Naive thymus-derived CD4-positive, alpha-beta T cell (primary cell): ENCODE measurements around the gene EXOC2. TPM values are rescaled to one million over a fixed set of nuclear protein-coding genes. Genes with fewer than 3 reads are reported as not detected.
A peak's percentile ranks its signal among the peaks of the same experiment; 100 is the strongest.

ENCODE experiments used
- ATAC-seq: fragments of 150-1000 bp; cut with Tn5 transposase; 2 replicates; pipeline ENCODE4 v1.10.0; 2021; ENCODE audit warnings: mild to moderate bottlenecking, moderate library complexity
- CTCF ChIA-PET: fragments of 350-600 bp; sonication (Branson Sonifier 250); formaldehyde crosslinking; loops from one replicate; lab custom pipeline; 2021; ENCODE audit warnings: antibody characterized with exemption; lab: Charles Lee
- POLR2A ChIA-PET: fragments of 350-600 bp; sonication (Branson Sonifier 250); formaldehyde crosslinking; loops from one replicate; lab custom pipeline; 2021; ENCODE audit warnings: antibody characterized with exemption, inconsistent platforms; lab: Charles Lee
- DNase-seq, 9 donors: peaks; one replicate each; pipeline versions ENCODE4 v3.0.0 to v3.0.0-alpha.2; 2020 to 2022; ENCODE audit warnings: mixed read lengths in 1 of 9
- H3K27ac ChIP-seq: one replicate; pipeline ENCODE4 v1.7.0; 2013; ENCODE audit warnings: mild to moderate bottlenecking, low read depth, low read length, moderate library complexity
- H3K27me3 ChIP-seq, 2 donors: one replicate each; pipeline ENCODE4 v1.7.0; 2013; ENCODE audit warnings: low read length in 2 of 2, mild to moderate bottlenecking in 2 of 2, moderate library complexity in 2 of 2; ENCODE audit not compliant: control insufficient read depth in 2 of 2, insufficient read depth in 2 of 2
- H3K36me3 ChIP-seq, 3 experiments: 1 replicate in 2 of 3; 2 replicates in 1 of 3; pipeline ENCODE4 v1.7.0; 2013; ENCODE audit warnings: low read length in 3 of 3, mild to moderate bottlenecking in 3 of 3, moderate library complexity in 1 of 3; ENCODE audit not compliant: insufficient read depth in 3 of 3, control insufficient read depth in 2 of 3
- H3K4me1 ChIP-seq, 2 donors: one replicate each; pipeline ENCODE4 v1.7.0; 2013; ENCODE audit warnings: low read length in 2 of 2, mild to moderate bottlenecking in 2 of 2, moderate library complexity in 1 of 2; ENCODE audit not compliant: control insufficient read depth in 2 of 2, insufficient read depth in 2 of 2
- H3K4me3 ChIP-seq: 2 replicates; pipeline ENCODE4 v1.7.0; 2013; ENCODE audit warnings: mild to moderate bottlenecking, low read length
- H3K9me3 ChIP-seq, 3 experiments: 1 replicate in 2 of 3; 2 replicates in 1 of 3; pipeline ENCODE4 v1.7.0; 2013; ENCODE audit warnings: low read length in 3 of 3; ENCODE audit not compliant: control insufficient read depth in 2 of 3
- H3K27ac Mint-ChIP-seq, 9 donors: one replicate each; pipeline ENCODE4 v1.8.0; 2020 to 2022; ENCODE audit warnings: mixed read lengths in 9 of 9, mild to moderate bottlenecking in 8 of 9, moderate library complexity in 5 of 9, inconsistent platforms in 2 of 9
- H3K27me3 Mint-ChIP-seq, 5 donors: one replicate each; pipeline ENCODE4 v1.8.0; 2021 to 2022; ENCODE audit warnings: mixed read lengths in 5 of 5, mild to moderate bottlenecking in 1 of 5
- H3K36me3 Mint-ChIP-seq, 5 donors: one replicate each; pipeline ENCODE4 v1.8.0; 2020 to 2022; ENCODE audit warnings: mixed read lengths in 5 of 5, mild to moderate bottlenecking in 3 of 5, inconsistent platforms in 1 of 5
- H3K4me1 Mint-ChIP-seq, 7 donors: one replicate each; pipeline ENCODE4 v1.8.0; 2020 to 2022; ENCODE audit warnings: mixed read lengths in 7 of 7, mild to moderate bottlenecking in 3 of 7, inconsistent platforms in 1 of 7
- H3K4me3 Mint-ChIP-seq, 10 donors: one replicate each; pipeline ENCODE4 v1.8.0; 2020 to 2022; ENCODE audit warnings: mild to moderate bottlenecking in 10 of 10, mixed read lengths in 10 of 10, moderate library complexity in 6 of 10, inconsistent platforms in 2 of 10
- H3K9me3 Mint-ChIP-seq, 11 donors: one replicate each; pipeline ENCODE4 v1.8.0; 2020 to 2022; ENCODE audit warnings: mixed read lengths in 11 of 11, mild to moderate bottlenecking in 4 of 11, inconsistent platforms in 1 of 11, moderate library complexity in 1 of 11
- intact Hi-C, 2 donors: fragments of 100-400 bp; cut with micrococcal nuclease; formaldehyde crosslinking; loops; one replicate each; pipeline ENCODE4 v1.15.1; 2023
- polyA plus RNA-seq, 2 donors: library from polyadenylated mRNA; unstranded; fragments of 300-500 nt; fragmentation: Illumina TruSeq; gene quantifications; one replicate each; pipeline ENCODE4 v1.2.3, GENCODE V29; 2021
- total RNA-seq, 6 experiments: library from RNA in 5 of 6; stranded (reverse) in 5 of 6; gene quantifications; 1 replicate in 5 of 6; 2 replicates in 1 of 6; pipeline ENCODE4 v1.2.3 and lab custom pipeline; 2021 to 2026

EXOC2 gene
- total and polyA plus RNA-seq, 7 experiments from 2014 or later, result 26.7 to 45.4 (median 38.8) TPM

GRCh38 chr6:487956-488355, 205.0 kb downstream of the EXOC2 start:
- CTCF ChIA-PET, result interaction anchor here (0.6 kb wide), 1 partner anchor 121 kb away, joined by 3 read pairs; no protein-coding TSS in a partner anchor
- Histone ChIP-seq H3K9me3 (no peaks in the 10 kb centered on the region), H3K27ac (no peak overlapping the region), H3K4me1 (peaks cover 44 to 47% of the 10 kb centered on the region in 2 donors), H3K27me3 (no peaks in the 10 kb centered on the region), H3K4me3 (no peak overlapping the region), H3K36me3 (peaks cover 0 to 22% (median 0%) of the 10 kb centered on the region in 3 experiments)
- Mint-ChIP-seq H3K4me1 (peaks cover 36 to 74% (median 53%) of the 10 kb centered on the region in 7 donors), H3K9me3 (peaks cover 0 to 10% (median 0%) of the 10 kb centered on the region in 11 donors), H3K36me3 (peaks cover 13 to 45% (median 24%) of the 10 kb centered on the region in 5 donors), H3K4me3 (peak overlapping the region in 3 of 10 donors; percentile 17 to 47 (median 21)), H3K27me3 (no peaks in the 10 kb centered on the region), H3K27ac (peak overlapping the region in 2 of 9 donors; percentile 51 to 69)
- DNase-seq (no peak), ATAC-seq (peak; percentile 36)
- intact Hi-C loops, result no loop called here
- POLR2A ChIA-PET, result interaction anchor here (2.5 to 3.1 kb wide), 2 partner anchors 8 to 43 kb away, joined by 8 to 10 read pairs; no protein-coding TSS in a partner anchor

- peaks cover 25 to 65% (median 44%) of the 10 kb centered on the region in 7 donors for H3K4me1 Mint-ChIP-seq
- no peaks in the 10 kb centered on the region for H3K27me3 Mint-ChIP-seq
- Histone ChIP-seq H3K4me3 (no peak overlapping the region), H3K9me3 (no peaks in the 10 kb centered on the region), H3K27me3 (no peaks in the 10 kb centered on the region), H3K27ac (no peak overlapping the region), H3K36me3 (peaks cover 0 to 22% (median 0%) of the 10 kb centered on the region in 3 experiments), H3K4me1 (peaks cover 22 to 32% of the 10 kb centered on the region in 2 donors)
- no peak overlapping the region for H3K27ac Mint-ChIP-seq
- intact Hi-C loops, result no loop called here
- DNase-seq (no peak), ATAC-seq (no peak)
- H3K36me3 Mint-ChIP-seq, result peaks cover 13 to 42% (median 24%) of the 10 kb centered on the region in 5 donors
- H3K4me3 Mint-ChIP-seq, result no peak overlapping the region
- CTCF ChIA-PET, result no interaction called here
- POLR2A ChIA-PET, result no interaction called here
- H3K9me3 Mint-ChIP-seq, result peaks cover 0 to 6% (median 0%) of the 10 kb centered on the region in 11 donors
Observed at GRCh38 chr6:485655-486170, 207.2 kb downstream of the EXOC2 start.

GRCh38 chr6:484746-485145, 208.2 kb downstream of the EXOC2 start:
- H3K27me3 Mint-ChIP-seq, result no peaks in the 10 kb centered on the region
- intact Hi-C loops, result no loop called here
- peaks cover 17 to 64% (median 44%) of the 10 kb centered on the region in 7 donors for H3K4me1 Mint-ChIP-seq
- Histone ChIP-seq H3K27me3 (no peaks in the 10 kb centered on the region), H3K4me1 (peaks cover 12 to 31% of the 10 kb centered on the region in 2 donors), H3K4me3 (no peak overlapping the region), H3K27ac (no peak overlapping the region), H3K9me3 (no peaks in the 10 kb centered on the region), H3K36me3 (peaks cover 0 to 22% (median 0%) of the 10 kb centered on the region in 3 experiments)
- H3K36me3 Mint-ChIP-seq, result peaks cover 13 to 42% (median 24%) of the 10 kb centered on the region in 5 donors
- peaks cover 0 to 6% (median 0%) of the 10 kb centered on the region in 11 donors for H3K9me3 Mint-ChIP-seq
- DNase-seq (no peak), ATAC-seq (no peak)
- CTCF ChIA-PET, result no interaction called here
- H3K27ac Mint-ChIP-seq, result peak overlapping the region in 2 of 9 donors; percentile 5 to 86
- H3K4me3 Mint-ChIP-seq, result peak overlapping the region in 1 of 10 donors; percentile 51
- POLR2A ChIA-PET, result interaction anchor here (1.3 kb wide), 1 partner anchor 9 kb away, joined by 4 read pairs; no protein-coding TSS in a partner anchor

- no peak for ATAC-seq
- H3K27me3 Mint-ChIP-seq, result no peaks in the 10 kb centered on the region
- ChIA-PET POLR2A (interaction anchor here (1.3 kb wide), 1 partner anchor 9 kb away, joined by 4 read pairs; no protein-coding TSS in a partner anchor), CTCF (no interaction called here)
- peaks cover 0 to 6% (median 0%) of the 10 kb centered on the region in 11 donors for H3K9me3 Mint-ChIP-seq
- Histone ChIP-seq H3K9me3 (no peaks in the 10 kb centered on the region), H3K4me3 (no peak overlapping the region), H3K4me1 (peaks cover 7 to 25% of the 10 kb centered on the region in 2 donors), H3K36me3 (peaks cover 0 to 22% (median 0%) of the 10 kb centered on the region in 3 experiments), H3K27me3 (no peaks in the 10 kb centered on the region), H3K27ac (no peak overlapping the region)
- intact Hi-C loops, result no loop called here
- H3K27ac Mint-ChIP-seq, result peak overlapping the region in 1 of 9 donors; percentile 86
- H3K4me3 Mint-ChIP-seq, result peak overlapping the region in 1 of 10 donors; percentile 51
- H3K4me1 Mint-ChIP-seq, result peaks cover 12 to 64% (median 44%) of the 10 kb centered on the region in 7 donors
- DNase-seq, result no peak
- peaks cover 13 to 42% (median 24%) of the 10 kb centered on the region in 5 donors for H3K36me3 Mint-ChIP-seq
Observed at GRCh38 chr6:484086-484745, 208.7 kb downstream of the EXOC2 start.

- H3K27me3 Mint-ChIP-seq, result no peaks in the 10 kb centered on the region
- H3K27ac ChIP-seq, result no peak overlapping the region
- no peak for DNase-seq
- H3K36me3 Mint-ChIP-seq, result peaks cover 0 to 3% (median 0%) of the 10 kb centered on the region in 5 donors
- peak overlapping the region in 5 of 9 donors; percentile 4 to 83 (median 19) for H3K27ac Mint-ChIP-seq
- no peaks in the 10 kb centered on the region for H3K9me3 Mint-ChIP-seq
- no peak for ATAC-seq
- H3K4me3 Mint-ChIP-seq, result peak overlapping the region; percentile 9 to 82 (median 72)
- ChIA-PET POLR2A (interaction anchor here (1.0 to 2.9 kb wide), 5 partner anchors 9 to 70 kb away, joined by 3 to 23 read pairs (median 4); no protein-coding TSS in a partner anchor), CTCF (interaction anchor here (0.6 to 1.2 kb wide), 2 partner anchors 14 kb away, joined by 3 read pairs; no protein-coding TSS in a partner anchor)
- H3K4me1 ChIP-seq, result peaks cover 14 to 27% of the 10 kb centered on the region in 2 donors
- no peaks in the 10 kb centered on the region for H3K27me3 ChIP-seq
- intact Hi-C loops, result loop anchor here (1.0 to 2.0 kb wide), 3 partner anchors 14 to 29 kb away; no protein-coding TSS in a partner anchor
- no peaks in the 10 kb centered on the region for H3K36me3 ChIP-seq
- H3K4me3 ChIP-seq, result peak overlapping the region; percentile 36
- H3K9me3 ChIP-seq, result no peaks in the 10 kb centered on the region
- peaks cover 25 to 75% (median 63%) of the 10 kb centered on the region in 7 donors for H3K4me1 Mint-ChIP-seq
Observed at GRCh38 chr6:475314-475713, 217.6 kb downstream of the EXOC2 start.

- no peaks in the 10 kb centered on the region for H3K9me3 ChIP-seq
- H3K27me3 ChIP-seq, result no peaks in the 10 kb centered on the region
- no peaks in the 10 kb centered on the region for H3K27me3 Mint-ChIP-seq
- ChIA-PET CTCF (interaction anchor here (0.6 kb wide), 2 partner anchors 15 to 106 kb away, joined by 3 to 6 read pairs; no protein-coding TSS in a partner anchor), POLR2A (interaction anchor here (0.9 to 2.9 kb wide), 6 partner anchors 10 to 82 kb away, joined by 3 to 23 read pairs (median 4); no protein-coding TSS in a partner anchor)
- intact Hi-C loops, result loop anchor here (1.0 to 2.0 kb wide), 7 partner anchors 15 to 182 kb away; partner anchors contain the start of genes DUSP22 (in 1 of the 2) and IRF4 (in 1 of the 2)
- H3K9me3 Mint-ChIP-seq, result no peaks in the 10 kb centered on the region
- H3K27ac Mint-ChIP-seq, result peak overlapping the region; percentile 7 to 83 (median 60)
- DNase-seq (peak; percentile 25 to 75 (median 72)), ATAC-seq (peak; percentile 95)
- H3K27ac ChIP-seq, result peak overlapping the region; percentile 47
- no peaks in the 10 kb centered on the region for H3K36me3 ChIP-seq
- peak overlapping the region; percentile 36 for H3K4me3 ChIP-seq
- peak overlapping the region; percentile 9 to 82 (median 72) for H3K4me3 Mint-ChIP-seq
- H3K4me1 ChIP-seq, result peaks cover 14 to 22% of the 10 kb centered on the region in 2 donors
- H3K36me3 Mint-ChIP-seq, result peaks cover 0 to 3% (median 0%) of the 10 kb centered on the region in 5 donors
- peaks cover 25 to 76% (median 58%) of the 10 kb centered on the region in 7 donors for H3K4me1 Mint-ChIP-seq
Observed at GRCh38 chr6:474453-475185, 218.3 kb downstream of the EXOC2 start.
